CD4-positive, alpha-beta T cell treated with Interleukin-17A for 4 hours (primary cell): Measurements from ENCODE around the gene ATL2.
A peak's percentile ranks its signal among the peaks of the same experiment; 100 is the strongest.
"Not testable (repeated sequence)": the region's sequence is repeated elsewhere in the genome, so short reads cannot be mapped to it uniquely, and the experiment has no call there.

Source experiments
- DNase-seq: peaks from one replicate; pipeline ENCODE4 v3.0.0-alpha.2; 2020; ENCODE audit warnings: mixed read lengths

Gene ATL2

DNA sequence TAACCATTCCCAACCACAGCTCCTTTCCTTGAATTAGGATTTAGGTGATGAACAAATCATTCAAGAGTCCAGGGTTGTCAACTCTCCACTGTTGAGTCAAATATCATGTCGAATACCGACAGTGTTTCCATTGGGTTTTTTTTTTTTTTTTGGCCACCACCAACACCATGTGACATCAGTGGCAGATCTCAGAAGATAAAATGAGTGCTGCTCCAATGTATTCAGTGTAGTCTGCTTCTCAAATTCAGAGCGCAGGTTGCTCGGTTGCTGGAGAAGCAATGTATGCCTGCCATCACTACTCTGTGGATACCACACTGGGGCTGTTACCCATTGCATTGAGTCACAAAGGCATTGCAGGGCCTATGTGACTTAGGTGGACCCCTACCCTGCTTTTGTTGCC is 10.8 kb upstream of the ATL2 start:
- DNase-seq = no peak

DNA sequence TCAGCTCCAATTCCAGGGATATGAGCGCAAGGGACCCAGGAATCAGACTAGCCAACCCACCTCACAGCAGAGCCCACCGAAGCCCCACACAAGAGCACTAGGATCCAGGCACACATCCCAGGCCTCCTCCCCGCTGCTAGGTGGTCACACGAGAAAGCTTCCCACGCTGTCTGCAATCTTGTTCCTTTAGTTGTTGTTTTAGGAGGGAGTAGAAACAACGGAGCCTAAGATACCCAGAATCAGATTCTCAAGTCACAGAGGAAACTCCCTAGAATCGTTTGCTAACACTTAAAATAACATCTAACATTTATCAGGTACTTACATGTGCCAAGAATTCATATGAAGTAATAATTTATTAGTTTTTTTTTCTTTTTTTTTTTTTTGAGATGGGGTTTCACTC is 9.7 kb upstream of the ATL2 start:
- no peak for DNase-seq

DNA sequence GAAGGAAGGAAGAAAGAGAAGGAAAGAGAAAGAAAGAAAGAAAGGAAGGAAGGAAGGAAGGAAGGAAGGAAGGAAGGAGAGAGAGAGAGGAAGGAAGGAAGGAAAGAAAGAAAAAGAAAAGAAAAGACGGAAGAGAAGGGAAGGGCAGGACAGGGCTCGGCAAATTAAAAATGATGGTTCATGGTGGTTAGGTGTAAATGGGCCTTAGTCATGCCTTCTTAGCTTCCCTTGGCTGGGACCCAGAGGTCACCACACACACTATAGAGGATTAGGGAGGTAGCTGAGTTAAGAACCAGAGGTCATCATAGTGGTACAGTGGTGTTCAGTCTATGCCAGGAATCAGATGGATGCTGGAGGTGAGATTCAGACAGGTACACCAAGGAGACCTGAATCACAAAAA is 9.3 kb upstream of the ATL2 start:
- DNase-seq = no peak

DNA sequence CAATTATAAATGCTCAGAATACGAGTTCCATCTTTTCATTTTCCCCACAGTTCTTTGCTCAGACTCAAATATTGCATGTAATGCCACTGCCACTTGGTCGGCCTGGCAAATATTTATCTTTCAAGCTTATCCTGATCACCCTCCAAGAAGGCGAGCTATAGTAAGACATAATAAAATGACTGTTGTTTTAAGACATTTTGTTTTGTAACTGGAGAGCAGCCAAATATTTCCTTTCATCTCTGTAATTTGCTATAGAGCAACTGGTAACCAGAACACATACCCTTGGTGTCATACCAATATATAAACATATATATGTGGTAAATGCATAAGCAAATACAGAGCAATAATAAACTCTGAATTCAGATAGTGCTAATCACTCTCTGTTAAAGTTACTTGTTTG is 7.3 kb upstream of the ATL2 start:
- no peak for DNase-seq

GRCh38 chr2:38383741-38384140 is 6.7 kb upstream of the ATL2 start:
- not testable (repeated sequence) for DNase-seq

DNA sequence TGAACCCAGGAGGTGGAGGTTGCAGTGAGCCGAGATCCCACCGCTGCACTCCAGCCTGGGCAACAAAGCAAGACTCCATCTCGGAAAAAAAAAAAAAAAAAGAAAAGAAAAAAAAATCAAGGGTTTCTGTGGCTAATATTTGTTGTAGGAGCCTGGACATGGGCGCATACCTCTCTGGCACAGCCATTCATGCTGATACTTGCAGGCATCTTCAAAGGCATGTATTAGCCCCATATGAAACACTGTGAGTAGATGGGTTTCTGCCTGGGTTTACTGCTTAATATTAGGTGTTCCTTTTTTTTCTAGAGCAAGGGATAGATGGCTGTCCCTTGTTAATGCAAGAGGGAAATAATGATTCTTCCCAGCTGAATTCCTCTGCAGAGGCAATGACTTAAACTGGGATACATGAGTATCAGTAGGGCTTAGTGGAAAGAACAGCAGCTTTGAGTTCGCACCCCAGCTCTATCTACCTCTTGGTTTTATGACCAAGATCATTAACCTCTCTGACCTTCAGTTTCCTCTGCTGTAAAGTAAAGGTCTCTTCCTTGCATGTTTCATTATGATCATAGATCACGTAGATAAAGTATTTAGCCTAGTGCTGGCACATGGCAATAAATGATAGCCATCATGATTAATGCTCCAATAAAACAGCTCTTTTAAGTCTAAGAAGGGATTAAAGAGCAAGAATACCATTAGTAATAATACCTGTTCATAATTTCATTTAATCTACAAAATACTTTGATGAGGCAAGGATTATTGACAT is 4.5 kb upstream of the ATL2 start:
- DNase-seq = no peak

- peak; percentile 17 for DNase-seq
Observed at GRCh38 chr2:38380397-38381130, 3.5 kb upstream of the ATL2 start.

DNA sequence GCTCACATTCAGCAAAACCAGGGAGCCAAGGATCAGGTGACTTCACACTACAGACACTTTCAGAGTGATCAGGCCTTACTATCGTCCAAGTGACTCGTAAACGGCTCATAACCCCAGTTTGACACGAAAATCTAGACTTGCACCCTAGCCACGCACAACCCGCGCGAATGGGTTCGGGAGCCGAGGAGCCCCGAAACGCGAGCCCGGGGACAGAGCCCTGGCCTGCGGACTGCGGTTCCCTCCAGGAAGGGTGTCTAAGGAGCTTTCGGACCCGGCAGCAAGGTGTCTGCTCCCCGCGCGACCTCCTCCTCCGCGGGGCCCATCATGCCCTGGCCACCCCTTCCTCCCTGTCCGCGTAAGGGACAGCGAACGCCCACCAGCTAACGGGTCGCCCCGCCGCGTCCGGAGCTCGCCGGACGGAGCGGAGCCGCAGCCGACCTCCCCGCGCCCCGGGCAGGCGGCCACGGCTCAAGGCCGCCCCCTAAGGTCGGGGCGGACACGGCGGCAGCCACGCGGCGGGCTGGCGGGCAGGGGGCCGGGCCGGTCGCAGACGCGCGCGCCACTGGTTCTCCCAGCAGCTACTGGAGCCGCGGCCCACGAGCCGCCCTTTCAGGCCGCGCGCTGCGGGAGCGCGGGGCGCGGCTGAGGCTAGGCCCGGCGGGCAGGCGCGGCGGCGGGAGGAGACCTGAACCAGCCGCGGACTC is 575 bp downstream of the ATL2 start:
- DNase-seq = peak; percentile 64

DNA sequence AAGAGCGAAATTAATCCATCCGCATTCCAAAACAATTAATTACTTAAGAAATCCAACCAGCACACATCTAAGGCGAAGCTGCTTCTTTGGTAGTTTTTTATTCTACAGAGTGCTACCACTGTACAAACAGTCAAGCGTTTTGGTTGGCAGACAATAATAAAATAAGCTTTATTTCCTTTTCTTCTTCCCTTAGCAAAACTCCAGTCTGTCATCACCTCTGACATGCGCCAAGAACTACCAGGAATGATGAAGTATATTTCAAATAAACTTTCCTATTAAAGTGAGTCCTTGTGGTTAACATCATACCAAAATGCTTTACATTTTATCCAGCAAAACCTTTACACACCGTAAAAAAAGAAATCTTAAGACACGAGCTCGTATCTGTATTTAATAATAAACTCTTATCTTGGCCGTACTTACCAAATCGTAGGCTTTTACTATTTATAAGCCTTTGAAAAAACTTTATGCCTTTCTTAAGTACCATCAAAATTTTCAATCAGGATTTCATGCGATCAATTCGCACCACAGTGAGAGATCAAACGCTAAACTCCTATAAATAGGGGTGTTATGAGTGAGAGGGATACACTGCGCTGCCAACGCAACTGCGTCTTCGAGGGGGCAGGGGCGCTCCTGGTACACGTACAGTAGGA is 1.3 kb downstream of the ATL2 start:
- peak; percentile 60 for DNase-seq

- no peak for DNase-seq
Observed at GRCh38 chr2:38374984-38375383, 2.1 kb downstream of the ATL2 start.

DNA sequence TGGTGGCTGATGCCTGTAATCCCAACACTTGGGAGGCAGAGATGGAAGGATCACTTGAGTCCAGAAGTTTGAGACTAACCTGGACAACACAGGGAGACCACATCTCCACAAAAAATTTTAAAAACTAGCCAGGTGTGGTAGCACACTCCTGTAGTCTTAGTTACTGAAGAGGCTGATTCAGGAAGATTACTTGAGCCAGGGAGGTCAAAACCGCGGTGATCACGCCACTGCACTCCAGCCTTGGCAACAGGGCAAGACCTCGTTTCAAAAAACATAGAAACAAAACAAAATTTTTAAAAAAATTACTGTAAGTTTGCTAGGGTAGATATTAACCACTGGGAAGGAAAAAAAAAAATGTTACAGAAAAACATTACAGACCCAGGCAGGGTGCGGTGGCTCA is 5.8 kb downstream of the ATL2 start:
- no peak for DNase-seq

GRCh38 chr2:38370664-38371063 is 6.4 kb downstream of the ATL2 start:
- no peak for DNase-seq

DNA sequence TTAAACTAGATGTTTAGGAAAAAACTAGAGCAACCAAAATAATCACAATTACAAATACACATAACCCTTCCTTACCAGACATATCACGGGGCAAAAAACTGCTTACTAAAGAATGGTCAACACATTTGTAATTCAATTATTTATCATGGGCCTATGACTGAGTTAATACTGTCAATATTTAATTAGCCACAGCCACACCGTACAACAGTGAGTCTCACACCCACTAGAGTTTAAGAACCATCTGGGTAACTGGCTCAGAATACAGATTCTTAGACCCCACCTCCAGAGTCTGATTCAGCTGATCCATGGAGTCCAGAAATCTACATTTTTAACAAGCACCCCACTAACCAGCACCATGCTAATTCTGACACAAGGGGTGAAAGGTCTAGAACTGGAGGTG is 14.8 kb downstream of the ATL2 start:
- DNase-seq = no peak

GRCh38 chr2:38360177-38360576 is 16.9 kb downstream of the ATL2 start:
- no peak for DNase-seq

DNA sequence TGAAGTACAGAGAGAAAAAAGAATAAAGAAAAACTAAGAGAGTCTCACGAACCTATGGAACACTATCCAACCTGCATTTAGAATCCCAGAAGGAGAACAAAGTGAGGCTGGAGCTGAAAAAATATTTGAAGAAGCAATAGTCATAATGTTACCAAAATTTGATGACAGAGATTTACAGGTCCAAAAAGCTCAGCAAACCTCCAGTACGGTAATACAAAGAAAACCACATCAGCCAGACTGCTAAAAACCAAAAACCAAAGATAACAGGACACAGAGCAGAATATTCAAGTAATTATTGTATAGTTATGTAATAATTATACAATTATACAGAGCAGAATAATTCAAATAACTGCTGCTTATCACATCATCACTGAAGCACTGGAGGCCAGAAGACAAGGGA is 23.7 kb downstream of the ATL2 start:
- no peak for DNase-seq

GRCh38 chr2:38352336-38352735 is 24.7 kb downstream of the ATL2 start:
- no peak for DNase-seq

DNA sequence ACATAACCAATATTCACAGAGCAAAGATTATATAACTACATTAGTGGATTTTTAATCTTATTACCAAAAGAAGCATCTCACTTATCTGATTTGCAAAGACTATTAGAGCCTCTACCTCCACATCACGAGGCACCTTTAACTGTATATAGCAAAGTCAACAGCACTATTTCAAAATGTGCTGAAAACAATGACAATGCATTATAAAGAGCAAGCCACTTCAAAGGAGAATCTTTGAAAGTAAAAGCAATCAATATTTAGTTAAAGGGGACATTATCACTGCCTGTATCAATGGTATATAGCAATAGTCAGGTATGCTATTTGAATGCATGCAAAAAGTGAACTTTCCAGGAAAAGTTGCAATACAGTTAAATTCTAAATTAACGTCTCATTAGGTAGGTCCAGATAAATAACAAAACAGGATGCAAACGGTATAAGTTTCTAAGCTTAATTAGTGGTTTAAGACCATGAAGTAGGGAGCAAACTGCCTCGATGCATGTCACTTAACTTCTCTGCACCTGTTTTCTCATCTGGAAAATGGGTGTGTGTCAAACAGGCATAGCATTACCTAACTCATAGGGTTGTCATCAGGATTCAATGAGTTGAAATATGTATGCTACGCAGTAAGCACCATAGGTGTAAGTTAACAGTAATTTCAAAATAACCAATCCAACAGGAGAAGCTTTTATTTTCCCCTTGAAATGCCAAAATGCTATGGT is 31.6 kb downstream of the ATL2 start:
- DNase-seq = no peak

- DNase-seq = no peak
Observed at GRCh38 chr2:38344813-38345212, 32.3 kb downstream of the ATL2 start.

DNA sequence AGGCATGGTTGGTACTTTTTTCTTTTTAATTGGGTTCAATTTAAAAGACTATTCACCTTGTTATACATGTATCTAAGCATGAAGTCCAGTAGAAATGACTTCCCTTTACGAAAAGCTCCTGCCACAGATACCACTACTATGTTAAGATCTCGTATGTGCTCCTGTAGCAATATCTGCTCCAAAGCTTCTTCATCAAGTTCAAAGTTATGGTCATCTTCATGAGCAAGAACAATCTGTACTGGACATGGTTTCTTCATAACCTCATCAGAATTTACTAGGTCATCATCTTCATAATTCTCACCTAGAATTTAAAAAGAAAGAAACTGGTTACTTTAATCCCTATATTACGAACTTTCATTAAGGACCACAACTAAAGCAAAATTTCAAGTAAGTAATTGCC is 33.9 kb downstream of the ATL2 start:
- DNase-seq = no peak

GRCh38 chr2:38336621-38337020 is 40.5 kb downstream of the ATL2 start:
- DNase-seq = no peak

DNA sequence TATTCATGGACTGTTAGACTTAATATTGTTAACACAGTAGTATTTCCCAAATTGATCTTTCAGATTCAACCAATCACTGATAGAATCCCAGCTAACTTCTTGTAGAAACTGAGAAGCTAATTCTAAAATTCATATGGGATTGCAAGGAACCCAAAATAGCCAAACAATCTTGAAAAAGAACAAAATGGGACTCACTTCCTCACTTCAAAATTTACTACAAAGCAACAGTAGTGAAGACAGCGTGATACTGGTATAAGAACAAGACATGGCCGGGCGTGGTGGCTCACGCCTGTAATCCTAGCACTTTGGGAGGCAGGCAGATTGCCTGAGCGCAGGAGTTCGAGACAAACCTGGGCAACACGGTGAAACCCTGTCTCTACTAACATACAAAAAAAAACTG is 46.3 kb downstream of the ATL2 start:
- DNase-seq = no peak

- DNase-seq = no peak
Observed at GRCh38 chr2:38327580-38327979, 49.5 kb downstream of the ATL2 start.

GRCh38 chr2:38323623-38324022 is 53.5 kb downstream of the ATL2 start:
- DNase-seq = no peak
